DOHH2 (cell line): ENCODE measurements around the gene SFT2D1.

Source experiments
- H3F3A ChIP-seq: fragments of 200-600 bp; sonication (generic), shearing (Covaris generic); 2 replicates; pipeline ENCODE4 v1.6.0; 2016; ENCODE audit warnings: antibody characterized with exemption, mild to moderate bottlenecking; ENCODE audit not compliant: control insufficient read depth, insufficient read depth
- H3K27ac ChIP-seq: fragments of 200-600 bp; sonication (generic); 2 replicates; pipeline ENCODE4 v1.5.1; 2014; ENCODE audit warnings: low read depth, mild to moderate bottlenecking, low read length, moderate library complexity
- H3K27me3 ChIP-seq: fragments of 200-600 bp; sonication (generic); 2 replicates; pipeline ENCODE4 v1.6.1; 2014; ENCODE audit warnings: mild to moderate bottlenecking, low read length, mixed read lengths; ENCODE audit not compliant: control insufficient read depth
- H3K36me3 ChIP-seq: fragments of 200-600 bp; sonication (generic); 2 replicates; pipeline ENCODE4 v1.6.1; 2014; ENCODE audit warnings: mild to moderate bottlenecking, low read length, moderate library complexity, mixed read lengths; ENCODE audit not compliant: control insufficient read depth
- H3K4me1 ChIP-seq: fragments of 200-600 bp; sonication (generic); 2 replicates; pipeline ENCODE4 v1.6.1; 2014; ENCODE audit warnings: mild to moderate bottlenecking, low read length, mixed read lengths; ENCODE audit not compliant: control insufficient read depth
- H3K4me2 ChIP-seq: fragments of 200-600 bp; sonication (generic); 2 replicates; pipeline ENCODE4 v1.6.0; 2014; ENCODE audit warnings: mild to moderate bottlenecking, low read length, moderate library complexity
- H3K4me3 ChIP-seq: fragments of 200-600 bp; sonication (generic); 2 replicates; pipeline ENCODE4 v1.5.1; 2014; ENCODE audit warnings: mild to moderate bottlenecking, low read length, mixed read lengths
- H3K79me2 ChIP-seq: fragments of 200-600 bp; sonication (generic); 2 replicates; pipeline ENCODE4 v1.6.1; 2014; ENCODE audit warnings: mild to moderate bottlenecking, low read length, mixed read lengths; ENCODE audit not compliant: control insufficient read depth
- H3K9me2 ChIP-seq: fragments of 200-600 bp; sonication (generic); replicated peaks from 2 replicates; pipeline ENCODE4 v1.6.1; 2014; ENCODE audit warnings: mild to moderate bottlenecking, low read length, mixed read lengths; ENCODE audit not compliant: control insufficient read depth
- H3K9me3 ChIP-seq: fragments of 200-600 bp; sonication (generic); 2 replicates; pipeline ENCODE4 v1.6.1; 2014; ENCODE audit warnings: antibody characterized with exemption, low read length, mixed read lengths; ENCODE audit not compliant: control insufficient read depth, insufficient read depth
- H4K20me1 ChIP-seq: fragments of 200-600 bp; sonication (generic); 2 replicates; pipeline ENCODE4 v1.6.0; 2014; ENCODE audit warnings: low read depth, mild to moderate bottlenecking, antibody characterized with exemption, low read length, moderate library complexity; ENCODE audit not compliant: control insufficient read depth, insufficient read depth
- CTCF ChIP-seq: fragments of 200-600 bp; sonication (generic); IDR thresholded peaks from one replicate; pipeline ENCODE4 v1.5.1; 2014; ENCODE audit warnings: antibody characterized with exemption, mild to moderate bottlenecking, low read depth, low read length; ENCODE audit not compliant: poor library complexity, severe bottlenecking
- EZH2phosphoT487 ChIP-seq: fragments of 200-600 bp; sonication (generic); IDR thresholded peaks from 2 replicates; pipeline ENCODE4 v1.6.1; 2017; ENCODE audit warnings: borderline replicate concordance, mild to moderate bottlenecking, antibody characterized with exemption, low read length, moderate library complexity, mixed read lengths

SFT2D1 gene

GRCh38 chr6:166344240-166344639 is 1.9 kb upstream of the SFT2D1 start:
- H3K27ac ChIP-seq, result no peak overlapping the region
- no peaks in the 10 kb centered on the region for H3K9me2 ChIP-seq
- H3K4me3 ChIP-seq, result no peak overlapping the region
- peaks cover 43% of the 10 kb centered on the region for H3K79me2 ChIP-seq
- no peaks in the 10 kb centered on the region for H3K27me3 ChIP-seq
- H3K36me3 ChIP-seq, result peaks cover 30% of the 10 kb centered on the region
- no peak overlapping the region; the same call in 1 of the 2 replicates for H3K4me2 ChIP-seq
- H3K4me1 ChIP-seq, result peaks cover 36% of the 10 kb centered on the region
- H4K20me1 ChIP-seq, result peaks cover 7% of the 10 kb centered on the region
- TF ChIP-seq CTCF (no peak), EZH2phosphoT487 (no peak)
- H3F3A ChIP-seq, result peaks cover 6% of the 10 kb centered on the region
- no peaks in the 10 kb centered on the region for H3K9me3 ChIP-seq

- Histone ChIP-seq H3F3A (peaks cover 6% of the 10 kb centered on the region), H3K9me2 (no peaks in the 10 kb centered on the region), H3K36me3 (peaks cover 39% of the 10 kb centered on the region), H3K4me2 (peak overlapping the region; percentile 89), H3K4me1 (peaks cover 48% of the 10 kb centered on the region), H3K27ac (peak overlapping the region; percentile 87), H4K20me1 (peaks cover 12% of the 10 kb centered on the region), H3K79me2 (peaks cover 54% of the 10 kb centered on the region), H3K27me3 (no peaks in the 10 kb centered on the region), H3K4me3 (peak overlapping the region; percentile 99), H3K9me3 (no peaks in the 10 kb centered on the region)
- TF ChIP-seq EZH2phosphoT487 (no peak), CTCF (no peak)
Measured at GRCh38 chr6:166343150-166343487, 774 bp upstream of the SFT2D1 start.

- no peaks in the 10 kb centered on the region for H3K9me3 ChIP-seq
- TF ChIP-seq CTCF (no peak), EZH2phosphoT487 (no peak)
- H4K20me1 ChIP-seq, result peaks cover 12% of the 10 kb centered on the region
- H3K36me3 ChIP-seq, result peaks cover 51% of the 10 kb centered on the region
- peak overlapping the region; percentile 89 for H3K4me2 ChIP-seq
- no peaks in the 10 kb centered on the region for H3K9me2 ChIP-seq
- H3F3A ChIP-seq, result peaks cover 6% of the 10 kb centered on the region
- peaks cover 50% of the 10 kb centered on the region for H3K4me1 ChIP-seq
- H3K27ac ChIP-seq, result peak overlapping the region; percentile 87
- H3K27me3 ChIP-seq, result no peaks in the 10 kb centered on the region
- peak overlapping the region; percentile 99 for H3K4me3 ChIP-seq
- peaks cover 65% of the 10 kb centered on the region for H3K79me2 ChIP-seq
Measured at GRCh38 chr6:166341977-166342348, 382 bp downstream of the SFT2D1 start.

- Histone ChIP-seq H3K79me2 (peaks cover 70% of the 10 kb centered on the region), H3K27me3 (no peaks in the 10 kb centered on the region), H3K9me3 (no peaks in the 10 kb centered on the region), H3K4me3 (peak overlapping the region; percentile 99), H3K9me2 (no peaks in the 10 kb centered on the region), H3F3A (peaks cover 6% of the 10 kb centered on the region), H3K36me3 (peaks cover 56% of the 10 kb centered on the region), H3K4me1 (peaks cover 50% of the 10 kb centered on the region), H3K27ac (peak overlapping the region; percentile 87), H4K20me1 (peaks cover 12% of the 10 kb centered on the region), H3K4me2 (peak overlapping the region; percentile 89)
- TF ChIP-seq CTCF (no peak), EZH2phosphoT487 (no peak)
Measured at GRCh38 chr6:166341464-166341863, 881 bp downstream of the SFT2D1 start.
